PFSK-1 (cell line): ENCODE results near the gene MED8.

ENCODE experiments used
- FOXP2 ChIP-seq: optimal IDR thresholded peaks from 2 replicates; pipeline ENCODE3; 2011; ENCODE audit warnings: borderline replicate concordance, control low read depth, inconsistent platforms; ENCODE audit not compliant: insufficient read depth; ENCODE audit errors: extremely low read length, extremely low read depth
- POLR2AphosphoS5 ChIP-seq: IDR thresholded peaks from 2 replicates; pipeline ENCODE4 v1.6.1; 2012; ENCODE audit warnings: low read depth, mild to moderate bottlenecking, control low read depth, low read length, moderate library complexity
- REST ChIP-seq, 2 experiments: IDR thresholded peaks; 2 replicates each; pipeline versions ENCODE4 v1.6.1 to v1.8.0; 2011 to 2012; ENCODE audit warnings: low read depth in 2 of 2, low read length in 2 of 2, control low read depth in 1 of 2, inconsistent platforms in 1 of 2, mild to moderate bottlenecking in 1 of 2, moderate library complexity in 1 of 2; ENCODE audit not compliant: insufficient read depth in 1 of 2
- SIN3A ChIP-seq: IDR thresholded peaks from 2 replicates; pipeline ENCODE4 v1.6.1; 2012; ENCODE audit warnings: mild to moderate bottlenecking, low read length, moderate library complexity, borderline replicate concordance; ENCODE audit not compliant: insufficient read depth
- TAF1 ChIP-seq: IDR thresholded peaks from 2 replicates; pipeline ENCODE4 v1.6.1; 2012; ENCODE audit warnings: low read length, control low read depth, borderline replicate concordance; ENCODE audit not compliant: insufficient read depth

The MED8 gene

DNA sequence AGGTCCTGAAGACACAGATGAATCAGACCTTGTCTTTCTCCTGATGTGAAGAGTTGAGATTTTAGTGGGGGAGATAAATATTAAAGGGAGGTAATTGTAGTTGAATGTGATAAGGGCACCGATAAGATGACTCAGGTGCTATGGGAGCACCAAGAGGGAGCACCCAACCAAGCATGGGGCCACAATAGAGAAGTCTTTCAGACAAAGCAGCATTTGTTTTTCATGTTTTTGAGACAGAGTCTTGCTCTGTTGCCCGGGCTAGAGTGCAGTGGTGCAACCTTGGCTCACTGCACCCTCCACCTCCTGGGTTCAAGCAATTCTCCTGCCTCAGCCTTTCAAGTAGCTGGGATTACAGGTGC lies 16.3 kb upstream of the MED8 start:
- TF ChIP-seq TAF1, result no peak

- TF ChIP-seq SIN3A, result no peak
- no peak for TF ChIP-seq FOXP2
- no peak for TF ChIP-seq REST (IDR thresholded peaks at IDR 0.05; ENCODE audit: insufficient read depth in 1 of 2, low read depth in 2 of 2, low read length in 2 of 2)
- no peak for TF ChIP-seq TAF1
- TF ChIP-seq POLR2AphosphoS5, result no peak
Measured at GRCh38 chr1:43405219-43405875, 15.7 kb upstream of the MED8 start.

- no peak for TF ChIP-seq FOXP2
- no peak for TF ChIP-seq POLR2AphosphoS5
- no peak for TF ChIP-seq REST (IDR thresholded peaks at IDR 0.05; ENCODE audit: insufficient read depth in 1 of 2, low read depth in 2 of 2, low read length in 2 of 2)
- no peak for TF ChIP-seq SIN3A
- TF ChIP-seq TAF1, result no peak
Measured at GRCh38 chr1:43404353-43404752, 14.8 kb upstream of the MED8 start.

- TF ChIP-seq FOXP2, result no peak
- TF ChIP-seq TAF1, result no peak
- TF ChIP-seq REST (IDR thresholded peaks at IDR 0.05; ENCODE audit: insufficient read depth in 1 of 2, low read depth in 2 of 2, low read length in 2 of 2), result no peak
- TF ChIP-seq SIN3A, result no peak
- no peak for TF ChIP-seq POLR2AphosphoS5
Measured at GRCh38 chr1:43402089-43402865, 12.7 kb upstream of the MED8 start.

- TF ChIP-seq POLR2AphosphoS5 (no peak), SIN3A (no peak), REST (IDR thresholded peaks at IDR 0.05; ENCODE audit: insufficient read depth in 1 of 2, low read depth in 2 of 2, low read length in 2 of 2) (no peak), FOXP2 (no peak), TAF1 (no peak)
Measured at GRCh38 chr1:43398227-43398626, 8.6 kb upstream of the MED8 start.
